ENCODE results near the gene SNTA1. TPM values are rescaled to one million over a fixed set of nuclear protein-coding genes. Genes with fewer than 3 reads are reported as not detected.
A peak's percentile ranks its signal among the peaks of the same experiment; 100 is the strongest.

Gene SNTA1
- 0.81 TPM for total RNA-seq (2013)
- polyA plus RNA-seq: under 1 TPM; 0.56 to 0.93 (median 0.63) TPM
- polyA minus RNA-seq: 0.24 and 0.55 TPM in 2 replicates
- 0.35 to 4.7 (median 0.75) reads per million in 11 experiments for total RNA-seq

DNA sequence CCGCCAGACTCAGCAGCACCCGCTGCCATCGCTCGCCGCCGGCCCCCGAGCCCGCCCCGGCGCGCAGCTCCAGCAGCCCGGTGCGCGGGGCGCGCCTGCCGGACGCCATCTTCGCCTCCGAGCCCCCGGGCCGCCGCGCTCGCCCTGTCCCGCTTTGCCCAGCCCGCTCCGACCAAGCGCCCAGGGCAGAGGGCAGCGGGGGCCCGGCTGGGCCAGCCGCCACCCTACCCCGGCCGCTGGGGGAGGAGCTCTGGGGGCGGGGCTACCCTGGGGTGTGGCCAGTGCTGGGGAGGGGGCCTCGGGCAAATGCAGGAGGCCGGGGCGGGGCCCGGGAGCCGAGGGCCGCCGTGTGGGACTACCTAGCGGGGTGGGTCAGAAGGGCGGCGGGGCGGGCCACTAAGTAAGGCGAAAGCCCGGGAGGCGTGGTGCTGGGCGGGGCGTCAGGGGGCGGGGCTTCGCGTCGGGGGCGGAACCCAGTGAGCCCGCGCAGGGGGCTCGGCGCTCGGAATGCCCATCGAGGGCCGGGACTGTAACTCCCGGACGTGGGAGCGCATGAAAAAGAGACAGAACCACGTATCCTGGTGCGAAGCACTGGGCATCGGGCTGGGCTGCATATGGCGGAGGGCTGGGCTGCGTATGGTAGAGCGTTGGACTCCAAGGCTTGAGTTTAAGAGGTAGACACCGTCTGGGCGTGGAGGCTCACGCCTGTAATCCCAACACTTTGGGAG lies at the start of gene SNTA1:
Gene SNTA1 (minus strand): TSS at position 252 of the 728 bp plus-strand sequence. CDS start 143 bp downstream, at position 109.
- peak; percentile 69 to 76 (median 76) for DNase-seq
- peaks cover 17% of the 10 kb centered on the region for H3K4me1 Mint-ChIP-seq
- H3K9me3 ChIP-seq (replicated peaks in 1 of 2; ENCODE audit: control insufficient read depth in 1 of 2, insufficient read depth in 1 of 2, low read length in 2 of 2): no peaks in the 10 kb centered on the region
- H3K4me3 Mint-ChIP-seq: peak within 1 kb of the TSS; percentile 93 to 96
- WGBS (ENCODE audit: insufficient coverage): under 1% methylated on average over 72 of the region's 75 CpGs
- no peaks in the 10 kb centered on the region for H3K36me3 ChIP-seq (replicated peaks in 1 of 2; ENCODE audit: control insufficient read depth in 1 of 2, insufficient read depth in 2 of 2, low read length in 2 of 2)
- peaks cover 23 to 29% (median 23%) of the 10 kb centered on the region in 3 donors for H3K27me3 Mint-ChIP-seq (ENCODE audit: low read depth in 3 of 3)
- H4K20me1 ChIP-seq (ENCODE audit: insufficient read depth, low read length): no peaks in the 10 kb centered on the region
- TF ChIP-seq, protein P1, sequence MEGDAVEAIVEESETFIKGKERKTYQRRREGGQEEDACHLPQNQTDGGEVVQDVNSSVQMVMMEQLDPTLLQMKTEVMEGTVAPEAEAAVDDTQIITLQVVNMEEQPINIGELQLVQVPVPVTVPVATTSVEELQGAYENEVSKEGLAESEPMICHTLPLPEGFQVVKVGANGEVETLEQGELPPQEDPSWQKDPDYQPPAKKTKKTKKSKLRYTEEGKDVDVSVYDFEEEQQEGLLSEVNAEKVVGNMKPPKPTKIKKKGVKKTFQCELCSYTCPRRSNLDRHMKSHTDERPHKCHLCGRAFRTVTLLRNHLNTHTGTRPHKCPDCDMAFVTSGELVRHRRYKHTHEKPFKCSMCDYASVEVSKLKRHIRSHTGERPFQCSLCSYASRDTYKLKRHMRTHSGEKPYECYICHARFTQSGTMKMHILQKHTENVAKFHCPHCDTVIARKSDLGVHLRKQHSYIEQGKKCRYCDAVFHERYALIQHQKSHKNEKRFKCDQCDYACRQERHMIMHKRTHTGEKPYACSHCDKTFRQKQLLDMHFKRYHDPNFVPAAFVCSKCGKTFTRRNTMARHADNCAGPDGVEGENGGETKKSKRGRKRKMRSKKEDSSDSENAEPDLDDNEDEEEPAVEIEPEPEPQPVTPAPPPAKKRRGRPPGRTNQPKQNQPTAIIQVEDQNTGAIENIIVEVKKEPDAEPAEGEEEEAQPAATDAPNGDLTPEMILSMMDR (IDR thresholded peaks at IDR 0.05): no peak
- peaks cover 10 to 15% of the 10 kb centered on the region in 2 donors for H3K27me3 ChIP-seq (ENCODE audit: control insufficient read depth in 2 of 2, insufficient read depth in 2 of 2, low read length in 2 of 2)
- peak within 1 kb of the TSS; percentile 64 for H3K9ac ChIP-seq (ENCODE audit: insufficient read depth, low read length, poor library complexity, severe bottlenecking)
- peaks cover 0 to 3% (median 0%) of the 10 kb centered on the region in 7 donors for H3K9me3 Mint-ChIP-seq
- H3K36me3 Mint-ChIP-seq: no peaks in the 10 kb centered on the region
- H2AFZ ChIP-seq (ENCODE audit: insufficient read depth, low read depth, low read length, poor library complexity, severe bottlenecking): peak within 1 kb of the TSS; percentile 81
- H3K27ac ChIP-seq (ENCODE audit: low read depth in 1 of 2, low read length in 2 of 2): no peak within 1 kb of the TSS
- peak within 1 kb of the TSS; percentile 56 to 94 (median 78) for H3K4me3 ChIP-seq (replicated peaks in 1 of 3; ENCODE audit: low read depth in 2 of 3, low read length in 3 of 3)
- no peaks in the 10 kb centered on the region for H3K79me2 ChIP-seq (ENCODE audit: insufficient read depth, low read length)
- peak within 1 kb of the TSS; percentile 86 for H3K4me2 ChIP-seq (replicated peaks; ENCODE audit: extremely low read depth, low read length, poor library complexity, severe bottlenecking)
- peaks cover 10 to 19% of the 10 kb centered on the region in 2 donors for H3K4me1 ChIP-seq (ENCODE audit: control insufficient read depth in 1 of 2, insufficient read depth in 2 of 2, low read length in 2 of 2)
- intact Hi-C loops (cut with micrococcal nuclease): loop anchor here (2.0 to 5.0 kb wide), 3 partner anchors 47 to 229 kb away; partner anchors contain the start of genes CBFA2T2 (in 2 of the 2) and NECAB3 (in 1 of the 2)
- H3K27ac Mint-ChIP-seq: peak within 1 kb of the TSS in 6 of 7 donors; percentile 30 to 89 (median 81)

DNA sequence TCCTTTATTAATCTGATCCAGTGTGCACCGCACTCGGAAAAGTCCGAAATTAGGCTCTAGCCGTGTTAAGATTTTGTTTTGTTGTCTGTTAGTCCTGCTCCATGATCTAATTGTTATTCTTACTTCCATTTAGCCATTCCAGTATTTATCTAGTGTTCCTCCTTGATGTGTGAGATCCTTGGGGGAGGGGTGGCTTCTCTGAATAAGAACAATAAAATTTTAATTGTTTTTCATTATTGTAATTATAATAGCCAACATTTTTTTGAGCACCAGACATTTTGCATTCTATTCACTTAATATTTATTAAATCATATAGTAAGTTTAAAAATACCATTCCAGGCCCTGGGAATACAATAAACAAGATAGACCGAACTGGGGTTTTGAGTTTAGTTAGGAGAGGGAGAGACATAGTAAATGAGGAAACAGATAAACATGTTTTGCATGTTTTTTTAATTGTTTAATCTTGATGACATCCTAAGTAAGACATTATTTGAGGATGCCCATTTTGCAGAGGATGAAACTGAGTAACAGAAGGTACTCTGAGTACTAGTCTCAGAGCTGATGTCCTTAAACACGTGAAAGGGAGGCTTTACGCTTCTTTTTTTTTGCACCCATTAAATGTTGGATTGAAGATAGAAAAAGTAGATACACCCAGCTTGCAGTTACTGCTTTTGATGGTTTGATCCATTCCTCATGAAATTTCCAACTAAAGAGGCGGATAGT lies 47.5 kb upstream of the SNTA1 start:
- Histone ChIP-seq H3K9ac (ENCODE audit: insufficient read depth, low read length, poor library complexity, severe bottlenecking) (peak overlapping the region; percentile 88), H2AFZ (ENCODE audit: insufficient read depth, low read depth, low read length, poor library complexity, severe bottlenecking) (peak overlapping the region; percentile 90), H3K4me3 (replicated peaks in 1 of 3; ENCODE audit: low read depth in 2 of 3, low read length in 3 of 3) (peak overlapping the region; percentile 62 to 88 (median 69)), H3K79me2 (ENCODE audit: insufficient read depth, low read length) (peaks cover 41% of the 10 kb centered on the region), H3K4me1 (ENCODE audit: control insufficient read depth in 1 of 2, insufficient read depth in 2 of 2, low read length in 2 of 2) (peaks cover 12 to 15% of the 10 kb centered on the region in 2 donors), H3K4me2 (replicated peaks; ENCODE audit: extremely low read depth, low read length, poor library complexity, severe bottlenecking) (peak overlapping the region; percentile 96), H3K27me3 (ENCODE audit: control insufficient read depth in 2 of 2, insufficient read depth in 2 of 2, low read length in 2 of 2) (no peaks in the 10 kb centered on the region), H3K27ac (ENCODE audit: low read depth in 1 of 2, low read length in 2 of 2) (peak overlapping the region; percentile 63 to 81), H3K36me3 (replicated peaks in 1 of 2; ENCODE audit: control insufficient read depth in 1 of 2, insufficient read depth in 2 of 2, low read length in 2 of 2) (no peaks in the 10 kb centered on the region), H4K20me1 (ENCODE audit: insufficient read depth, low read length) (peaks cover 11% of the 10 kb centered on the region), H3K9me3 (replicated peaks in 1 of 2; ENCODE audit: control insufficient read depth in 1 of 2, insufficient read depth in 1 of 2, low read length in 2 of 2) (no peaks in the 10 kb centered on the region)
- DNase-seq: no peak
- Mint-ChIP-seq H3K36me3 (peaks cover 5 to 14% of the 10 kb centered on the region in 2 donors), H3K9me3 (no peaks in the 10 kb centered on the region), H3K27ac (peak overlapping the region; percentile 70 to 86 (median 82)), H3K4me1 (peaks cover 20% of the 10 kb centered on the region), H3K4me3 (peak overlapping the region; percentile 78 to 84), H3K27me3 (ENCODE audit: low read depth in 3 of 3) (peaks cover 0 to 3% (median 0%) of the 10 kb centered on the region in 3 donors)
- intact Hi-C loops (cut with micrococcal nuclease): loop anchor here (2.0 to 5.0 kb wide), 3 partner anchors 48 to 501 kb away; partner anchors contain the start of genes SNTA1 (in 2 of the 2) and RALY (in 1 of the 2)
- TF ChIP-seq, protein P1 (IDR thresholded peaks at IDR 0.05): no peak
- WGBS (ENCODE audit: insufficient coverage): no CpG with 5 or more reads among the region's 8 CpGs

All from CD14-positive monocyte (primary cell).